Body of pancreas (tissue), 4 donors: ENCODE measurements around the gene COMMD1. TPM values are rescaled to one million over a fixed set of nuclear protein-coding genes. Genes with fewer than 3 reads are reported as not detected.

Experiments used
- ATAC-seq: fragments of 150-250 bp; one replicate; pipeline ENCODE4 v1.9.1; 2016
- DNase-seq, 4 donors: peaks; one replicate each; pipeline ENCODE4 v3.0.0-alpha.2; 2019
- H3K27ac ChIP-seq, 4 donors: fragments of 200-600 bp; sonication (generic); 1 replicate in 3 of 4; 2 replicates in 1 of 4; pipeline versions ENCODE4 v1.5.1 to v1.6.1; 2016 to 2019; ENCODE audit warnings: mild to moderate bottlenecking in 1 of 4, mixed read lengths in 1 of 4, moderate library complexity in 1 of 4
- H3K27me3 ChIP-seq, 2 donors: fragments of 200-600 bp; sonication (generic); one replicate each; pipeline ENCODE4 v1.6.0; 2016; ENCODE audit warnings: mild to moderate bottlenecking in 1 of 2
- H3K36me3 ChIP-seq, 2 donors: fragments of 200-600 bp; sonication (generic); replicated peaks in 1 of 2; 2 replicates each; pipeline ENCODE4 v1.5.1; 2016; ENCODE audit warnings: low read depth in 2 of 2; ENCODE audit not compliant: insufficient read depth in 1 of 2
- H3K4me1 ChIP-seq: fragments of 200-600 bp; sonication (generic); one replicate; pipeline ENCODE4 v1.6.0; 2016
- H3K4me3 ChIP-seq, 2 donors: fragments of 200-600 bp; sonication (generic); 1 replicate in 1 of 2; 2 replicates in 1 of 2; pipeline ENCODE4 v1.5.1; 2016 to 2019
- H3K9me3 ChIP-seq, 3 donors: fragments of 200-600 bp; sonication (generic); 1 replicate in 2 of 3; 2 replicates in 1 of 3; pipeline ENCODE4 v1.5.1; 2016
- POLR2A ChIP-seq, 3 donors: fragments of 450-650 bp; IDR thresholded peaks; one replicate each; pipeline ENCODE4 v1.6.1; 2016; ENCODE audit warnings: antibody characterized with exemption in 3 of 3, mild to moderate bottlenecking in 2 of 3
- WGBS, 2 donors: methylation state at CpG; one replicate each; pipeline ENCODE4 v1.1.5; 2017; 5-methylcytosine and 5-hydroxymethylcytosine counted together
- intact Hi-C: fragments of 100-400 bp; cut with DNase I; formaldehyde crosslinking; loops from one replicate; pipeline ENCODE4 v1.15.1; 2023
- total RNA-seq, 2 donors: library from RNA; depleted of rRNA; stranded (reverse); fragments of >200 nt; gene quantifications; one replicate each; pipeline ENCODE4 v1.1.0, GENCODE V29; 2016
- TF ChIP-seq, protein P1 (sequence below), 7 experiments: fragments of 450-650 bp in 4 of 7; fragments of 200-600 bp in 3 of 7; sonication (generic) in 3 of 7; IDR thresholded peaks; one replicate each; pipeline ENCODE4 v1.5.1; 2016 to 2019; ENCODE audit warnings: antibody characterized with exemption in 7 of 7

COMMD1 gene
- total RNA-seq, 2 donors from 2014 or later = 19.1 to 37.9 TPM

DNA sequence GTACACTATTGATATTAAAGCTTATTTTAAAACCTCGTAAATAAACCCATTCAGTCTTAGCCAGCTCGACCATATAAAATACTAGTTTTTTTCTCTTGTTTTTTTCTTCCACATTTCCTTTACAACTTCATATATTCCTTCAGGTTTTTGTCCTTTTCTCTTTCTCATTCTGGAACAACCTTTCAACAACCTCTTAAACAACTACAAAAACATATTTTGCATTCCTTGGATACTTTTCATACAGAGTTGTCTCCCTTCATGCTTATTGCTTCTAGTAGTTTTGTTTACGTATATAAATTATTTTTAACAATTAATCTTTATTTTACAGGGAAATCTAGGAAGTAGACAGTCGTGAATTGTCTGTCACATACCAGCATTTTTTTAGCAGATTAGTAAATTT, 41.2 kb downstream of the COMMD1 start:
- Histone ChIP-seq H3K27ac (no peak overlapping the region), H3K36me3 (no peaks in the 10 kb centered on the region), H3K4me1 (peaks cover 20% of the 10 kb centered on the region), H3K9me3 (no peaks in the 10 kb centered on the region), H3K4me3 (no peak overlapping the region), H3K27me3 (no peaks in the 10 kb centered on the region)
- intact Hi-C loops = no loop called here
- no peak for DNase-seq
- no peak for ATAC-seq
- TF ChIP-seq, protein P1, sequence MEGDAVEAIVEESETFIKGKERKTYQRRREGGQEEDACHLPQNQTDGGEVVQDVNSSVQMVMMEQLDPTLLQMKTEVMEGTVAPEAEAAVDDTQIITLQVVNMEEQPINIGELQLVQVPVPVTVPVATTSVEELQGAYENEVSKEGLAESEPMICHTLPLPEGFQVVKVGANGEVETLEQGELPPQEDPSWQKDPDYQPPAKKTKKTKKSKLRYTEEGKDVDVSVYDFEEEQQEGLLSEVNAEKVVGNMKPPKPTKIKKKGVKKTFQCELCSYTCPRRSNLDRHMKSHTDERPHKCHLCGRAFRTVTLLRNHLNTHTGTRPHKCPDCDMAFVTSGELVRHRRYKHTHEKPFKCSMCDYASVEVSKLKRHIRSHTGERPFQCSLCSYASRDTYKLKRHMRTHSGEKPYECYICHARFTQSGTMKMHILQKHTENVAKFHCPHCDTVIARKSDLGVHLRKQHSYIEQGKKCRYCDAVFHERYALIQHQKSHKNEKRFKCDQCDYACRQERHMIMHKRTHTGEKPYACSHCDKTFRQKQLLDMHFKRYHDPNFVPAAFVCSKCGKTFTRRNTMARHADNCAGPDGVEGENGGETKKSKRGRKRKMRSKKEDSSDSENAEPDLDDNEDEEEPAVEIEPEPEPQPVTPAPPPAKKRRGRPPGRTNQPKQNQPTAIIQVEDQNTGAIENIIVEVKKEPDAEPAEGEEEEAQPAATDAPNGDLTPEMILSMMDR (IDR thresholded peaks at IDR 0.05) = no peak
- TF ChIP-seq POLR2A (IDR thresholded peaks at IDR 0.05) = no peak
- WGBS, 2 donors = 73 to 87% methylated on average over 4 of the region's 4 CpGs

DNA sequence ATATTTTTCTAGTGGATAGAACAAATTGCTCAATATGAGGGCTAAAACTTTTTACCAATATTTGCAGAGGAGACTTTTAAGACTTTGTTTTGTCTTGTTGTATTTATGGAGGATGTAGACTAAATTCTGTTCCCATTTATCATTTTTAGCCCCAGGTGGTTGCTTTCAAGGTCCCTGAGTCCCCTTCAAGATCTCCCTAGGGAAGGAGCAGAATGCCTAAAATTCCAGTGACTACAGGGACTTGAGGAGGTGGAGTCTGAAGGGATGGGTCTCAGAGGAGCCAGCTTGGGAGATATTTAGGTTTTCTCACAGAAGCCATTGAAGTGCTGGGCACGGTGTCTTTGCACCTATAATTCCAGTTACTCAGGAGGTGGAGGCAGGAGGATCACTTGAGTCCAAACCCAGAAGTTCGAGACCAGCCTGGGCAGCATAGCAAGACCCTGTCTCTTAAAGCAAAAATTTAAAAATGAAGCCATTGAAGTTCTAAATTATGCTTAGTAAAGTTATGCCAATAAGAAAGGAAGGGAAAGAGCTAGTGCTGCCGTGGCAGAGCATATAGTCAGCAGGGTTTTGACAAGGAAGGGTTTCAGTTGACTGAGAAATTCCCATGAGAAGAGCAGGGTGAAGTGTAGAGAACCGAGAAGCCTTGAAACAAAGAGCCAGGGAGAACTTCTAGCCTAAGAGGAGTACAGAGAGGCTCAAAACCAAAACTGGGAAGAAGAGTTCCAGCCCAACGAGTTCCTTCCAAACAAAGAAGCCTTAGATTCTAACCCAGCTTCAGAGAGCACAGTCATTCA, 43.4 kb downstream of the COMMD1 start:
- H3K27me3 ChIP-seq = no peaks in the 10 kb centered on the region
- no peak for TF ChIP-seq POLR2A (IDR thresholded peaks at IDR 0.05)
- TF ChIP-seq, protein P1 (IDR thresholded peaks at IDR 0.05) = no peak
- WGBS, 2 donors = 83 to 84% methylated on average over 5 of the region's 5 CpGs
- peak overlapping the region in 2 of 4 donors; percentile 2 to 44 for H3K27ac ChIP-seq
- H3K4me3 ChIP-seq = no peak overlapping the region
- no peaks in the 10 kb centered on the region for H3K36me3 ChIP-seq
- H3K4me1 ChIP-seq = peaks cover 20% of the 10 kb centered on the region
- intact Hi-C loops = no loop called here
- no peaks in the 10 kb centered on the region for H3K9me3 ChIP-seq
- no peak for DNase-seq
- no peak for ATAC-seq

DNA sequence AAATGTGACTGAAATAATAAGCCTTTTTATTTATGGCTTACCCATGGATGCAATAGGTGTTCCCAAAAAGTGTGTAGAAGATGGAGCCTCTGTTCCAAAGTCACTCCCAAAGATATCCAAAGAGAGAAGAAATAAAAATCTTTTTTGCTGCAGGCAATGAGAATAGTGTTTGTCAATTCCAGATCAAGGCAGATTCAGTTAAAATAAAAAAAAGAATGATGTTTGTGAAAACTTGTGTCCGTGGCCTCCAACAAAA, 43.9 kb downstream of the COMMD1 start:
- 65 to 90% methylated on average over 1 of the region's 1 CpG for WGBS, 2 donors
- H3K27ac ChIP-seq = peak overlapping the region in 3 of 4 donors; percentile 38 to 56 (median 44)

DNA sequence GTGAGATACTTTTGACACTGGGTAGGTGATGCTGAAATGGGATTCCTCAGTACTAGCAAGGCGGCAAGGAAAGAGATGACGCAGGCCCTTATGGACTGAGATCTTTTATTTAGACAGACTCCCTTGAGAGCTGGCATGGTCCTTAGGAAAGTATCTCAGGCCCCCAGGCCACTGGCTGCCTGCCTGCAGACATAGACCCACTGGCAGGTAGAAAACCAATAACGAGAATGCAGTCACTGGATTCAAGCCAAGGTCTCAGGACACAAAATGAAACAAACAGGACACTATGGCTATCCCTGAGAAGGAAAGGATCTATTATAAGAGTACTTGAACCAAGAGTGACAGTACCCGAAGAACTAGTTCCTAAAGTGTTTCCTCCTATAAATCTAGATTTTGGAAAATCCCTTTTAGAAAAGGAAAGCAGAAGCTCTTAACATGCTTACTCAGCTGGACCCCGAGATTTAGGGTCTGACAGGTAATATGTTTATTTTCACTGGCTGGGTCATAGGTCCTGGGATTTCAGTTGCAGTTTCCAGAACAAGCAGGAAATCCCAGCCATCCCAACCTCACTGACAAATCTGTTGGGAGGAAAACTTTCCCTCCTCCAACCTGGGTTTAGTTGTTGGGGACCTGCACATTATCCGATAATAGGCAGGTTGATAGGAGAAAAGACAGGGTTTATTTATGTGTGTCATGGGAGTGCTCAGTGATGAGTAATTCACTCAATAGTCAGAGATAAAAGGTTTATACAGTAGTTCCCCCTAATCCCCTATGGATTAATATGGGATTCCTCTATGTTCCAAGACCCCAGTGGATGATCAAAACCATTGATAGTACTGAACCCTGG, 44.5 kb downstream of the COMMD1 start:
- Histone ChIP-seq H3K4me3 (no peak overlapping the region), H3K36me3 (no peaks in the 10 kb centered on the region), H3K9me3 (no peaks in the 10 kb centered on the region), H3K4me1 (peaks cover 20% of the 10 kb centered on the region), H3K27ac (peak overlapping the region in 3 of 4 donors; percentile 38 to 56 (median 44)), H3K27me3 (no peaks in the 10 kb centered on the region)
- ATAC-seq (peak; percentile 33), DNase-seq (peak in 2 of 4 donors; percentile 10 to 13)
- TF ChIP-seq, protein P1 (IDR thresholded peaks at IDR 0.05) = no peak
- TF ChIP-seq POLR2A (IDR thresholded peaks at IDR 0.05) = no peak
- 49 to 58% methylated on average over 6 of the region's 6 CpGs for WGBS, 2 donors
- intact Hi-C loops = no loop called here

More for the DNA sequence above, 43.9 kb downstream of the COMMD1 start:
- intact Hi-C loops = no loop called here
- Histone ChIP-seq H3K36me3 (no peaks in the 10 kb centered on the region), H3K4me1 (peaks cover 20% of the 10 kb centered on the region), H3K27me3 (no peaks in the 10 kb centered on the region), H3K9me3 (no peaks in the 10 kb centered on the region), H3K4me3 (no peak overlapping the region)
- TF ChIP-seq, protein P1 (IDR thresholded peaks at IDR 0.05) = no peak
- TF ChIP-seq POLR2A (IDR thresholded peaks at IDR 0.05) = no peak
- DNase-seq (no peak), ATAC-seq (no peak)
